ENCODE results near the gene DIPK1B.

GRCh38 chr9:136763649-136764035, 51.3 kb downstream of the DIPK1B start:
- TF ChIP-seq, protein P1, sequence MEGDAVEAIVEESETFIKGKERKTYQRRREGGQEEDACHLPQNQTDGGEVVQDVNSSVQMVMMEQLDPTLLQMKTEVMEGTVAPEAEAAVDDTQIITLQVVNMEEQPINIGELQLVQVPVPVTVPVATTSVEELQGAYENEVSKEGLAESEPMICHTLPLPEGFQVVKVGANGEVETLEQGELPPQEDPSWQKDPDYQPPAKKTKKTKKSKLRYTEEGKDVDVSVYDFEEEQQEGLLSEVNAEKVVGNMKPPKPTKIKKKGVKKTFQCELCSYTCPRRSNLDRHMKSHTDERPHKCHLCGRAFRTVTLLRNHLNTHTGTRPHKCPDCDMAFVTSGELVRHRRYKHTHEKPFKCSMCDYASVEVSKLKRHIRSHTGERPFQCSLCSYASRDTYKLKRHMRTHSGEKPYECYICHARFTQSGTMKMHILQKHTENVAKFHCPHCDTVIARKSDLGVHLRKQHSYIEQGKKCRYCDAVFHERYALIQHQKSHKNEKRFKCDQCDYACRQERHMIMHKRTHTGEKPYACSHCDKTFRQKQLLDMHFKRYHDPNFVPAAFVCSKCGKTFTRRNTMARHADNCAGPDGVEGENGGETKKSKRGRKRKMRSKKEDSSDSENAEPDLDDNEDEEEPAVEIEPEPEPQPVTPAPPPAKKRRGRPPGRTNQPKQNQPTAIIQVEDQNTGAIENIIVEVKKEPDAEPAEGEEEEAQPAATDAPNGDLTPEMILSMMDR (IDR thresholded peaks at IDR 0.05) = no peak
- TF ChIP-seq POLR2A (IDR thresholded peaks at IDR 0.05) = no peak
- no peak for TF ChIP-seq EP300 (IDR thresholded peaks at IDR 0.05)
